HCT116 (cell line): ENCODE measurements around the gene POLR1D.

Experiments used
- EZH2 ChIP-seq: fragments of 200-600 bp; sonication (generic); IDR thresholded peaks from 2 replicates; pipeline ENCODE4 v1.6.1; 2017; ENCODE audit warnings: antibody characterized with exemption, mixed run types
- POLR2A ChIP-seq: IDR thresholded peaks from 2 replicates; pipeline ENCODE4 v1.7.0; 2011; ENCODE audit warnings: borderline replicate concordance; ENCODE audit not compliant: insufficient read depth, insufficient read length; ENCODE audit errors: extremely low read depth
- POLR2AphosphoS5 ChIP-seq: IDR thresholded peaks from 2 replicates; pipeline ENCODE4 v1.6.1; 2011; ENCODE audit warnings: mild to moderate bottlenecking, low read depth, low read length, moderate library complexity
- RAD21 ChIP-seq: IDR thresholded peaks from 2 replicates; pipeline ENCODE4 v1.6.1; 2012; ENCODE audit warnings: low read depth, mild to moderate bottlenecking
- SP1 ChIP-seq: IDR thresholded peaks from 2 replicates; pipeline ENCODE4 v1.6.1; 2012; ENCODE audit warnings: low read depth
- ZNF274 ChIP-seq: fragments of 200-500 bp; sonication (Bioruptor generic); IDR thresholded peaks from 2 replicates; pipeline ENCODE4 v1.6.1; 2014; ENCODE audit warnings: mild to moderate bottlenecking, low read depth, low read length, inconsistent platforms
- TF ChIP-seq, protein P1 (sequence below), 3 experiments: fragments of 200-600 bp in 1 of 3; sonication (generic) in 1 of 3; IDR thresholded peaks in 2 of 3; conservative IDR thresholded peaks in 1 of 3; 2 replicates each; pipeline ENCODE4 v1.5.1; 2012 to 2017; ENCODE audit warnings: low read depth in 2 of 3, low read length in 2 of 3, antibody characterized with exemption in 1 of 3, borderline replicate concordance in 1 of 3, control low read depth in 1 of 3, mild to moderate bottlenecking in 1 of 3, mixed read lengths in 1 of 3, mixed run types in 1 of 3, moderate library complexity in 1 of 3; ENCODE audit not compliant: insufficient read depth in 1 of 3
- TF ChIP-seq, protein P2 (sequence below): IDR thresholded peaks from 2 replicates; pipeline ENCODE4 v1.6.1; 2012; ENCODE audit warnings: low read depth

DNA sequence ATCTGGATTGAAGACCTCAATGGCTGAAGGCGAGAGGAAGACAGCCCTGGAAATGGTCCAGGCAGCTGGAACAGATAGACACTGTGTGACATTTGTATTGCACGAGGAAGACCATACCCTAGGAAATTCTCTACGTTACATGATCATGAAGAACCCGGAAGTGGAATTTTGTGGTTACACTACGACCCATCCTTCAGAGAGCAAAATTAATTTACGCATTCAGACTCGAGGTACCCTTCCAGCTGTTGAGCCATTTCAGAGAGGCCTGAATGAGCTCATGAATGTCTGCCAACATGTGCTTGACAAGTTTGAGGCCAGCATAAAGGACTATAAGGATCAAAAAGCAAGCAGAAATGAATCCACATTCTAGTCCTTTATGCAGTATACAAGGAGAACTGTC lies 1.2 kb downstream of the POLR1D start:
- TF ChIP-seq SP1, result no peak
- no peak for TF ChIP-seq EZH2
- TF ChIP-seq, protein P1, sequence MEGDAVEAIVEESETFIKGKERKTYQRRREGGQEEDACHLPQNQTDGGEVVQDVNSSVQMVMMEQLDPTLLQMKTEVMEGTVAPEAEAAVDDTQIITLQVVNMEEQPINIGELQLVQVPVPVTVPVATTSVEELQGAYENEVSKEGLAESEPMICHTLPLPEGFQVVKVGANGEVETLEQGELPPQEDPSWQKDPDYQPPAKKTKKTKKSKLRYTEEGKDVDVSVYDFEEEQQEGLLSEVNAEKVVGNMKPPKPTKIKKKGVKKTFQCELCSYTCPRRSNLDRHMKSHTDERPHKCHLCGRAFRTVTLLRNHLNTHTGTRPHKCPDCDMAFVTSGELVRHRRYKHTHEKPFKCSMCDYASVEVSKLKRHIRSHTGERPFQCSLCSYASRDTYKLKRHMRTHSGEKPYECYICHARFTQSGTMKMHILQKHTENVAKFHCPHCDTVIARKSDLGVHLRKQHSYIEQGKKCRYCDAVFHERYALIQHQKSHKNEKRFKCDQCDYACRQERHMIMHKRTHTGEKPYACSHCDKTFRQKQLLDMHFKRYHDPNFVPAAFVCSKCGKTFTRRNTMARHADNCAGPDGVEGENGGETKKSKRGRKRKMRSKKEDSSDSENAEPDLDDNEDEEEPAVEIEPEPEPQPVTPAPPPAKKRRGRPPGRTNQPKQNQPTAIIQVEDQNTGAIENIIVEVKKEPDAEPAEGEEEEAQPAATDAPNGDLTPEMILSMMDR (IDR thresholded peaks at IDR 0.05 in 2 of 3, conservative IDR thresholded peaks at IDR 0.05 in 1 of 3; ENCODE audit: borderline replicate concordance in 1 of 3, insufficient read depth in 1 of 3, low read depth in 2 of 3, low read length in 2 of 3), result no peak
- TF ChIP-seq, protein P2, sequence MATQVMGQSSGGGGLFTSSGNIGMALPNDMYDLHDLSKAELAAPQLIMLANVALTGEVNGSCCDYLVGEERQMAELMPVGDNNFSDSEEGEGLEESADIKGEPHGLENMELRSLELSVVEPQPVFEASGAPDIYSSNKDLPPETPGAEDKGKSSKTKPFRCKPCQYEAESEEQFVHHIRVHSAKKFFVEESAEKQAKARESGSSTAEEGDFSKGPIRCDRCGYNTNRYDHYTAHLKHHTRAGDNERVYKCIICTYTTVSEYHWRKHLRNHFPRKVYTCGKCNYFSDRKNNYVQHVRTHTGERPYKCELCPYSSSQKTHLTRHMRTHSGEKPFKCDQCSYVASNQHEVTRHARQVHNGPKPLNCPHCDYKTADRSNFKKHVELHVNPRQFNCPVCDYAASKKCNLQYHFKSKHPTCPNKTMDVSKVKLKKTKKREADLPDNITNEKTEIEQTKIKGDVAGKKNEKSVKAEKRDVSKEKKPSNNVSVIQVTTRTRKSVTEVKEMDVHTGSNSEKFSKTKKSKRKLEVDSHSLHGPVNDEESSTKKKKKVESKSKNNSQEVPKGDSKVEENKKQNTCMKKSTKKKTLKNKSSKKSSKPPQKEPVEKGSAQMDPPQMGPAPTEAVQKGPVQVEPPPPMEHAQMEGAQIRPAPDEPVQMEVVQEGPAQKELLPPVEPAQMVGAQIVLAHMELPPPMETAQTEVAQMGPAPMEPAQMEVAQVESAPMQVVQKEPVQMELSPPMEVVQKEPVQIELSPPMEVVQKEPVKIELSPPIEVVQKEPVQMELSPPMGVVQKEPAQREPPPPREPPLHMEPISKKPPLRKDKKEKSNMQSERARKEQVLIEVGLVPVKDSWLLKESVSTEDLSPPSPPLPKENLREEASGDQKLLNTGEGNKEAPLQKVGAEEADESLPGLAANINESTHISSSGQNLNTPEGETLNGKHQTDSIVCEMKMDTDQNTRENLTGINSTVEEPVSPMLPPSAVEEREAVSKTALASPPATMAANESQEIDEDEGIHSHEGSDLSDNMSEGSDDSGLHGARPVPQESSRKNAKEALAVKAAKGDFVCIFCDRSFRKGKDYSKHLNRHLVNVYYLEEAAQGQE, result no peak
- no peak for TF ChIP-seq POLR2A
- TF ChIP-seq ZNF274, result no peak
- TF ChIP-seq RAD21, result no peak
- TF ChIP-seq POLR2AphosphoS5, result no peak
